Sigmoid colon (tissue), 4 donors: ENCODE measurements around the gene ENKUR.

Experiments used
- CTCF ChIP-seq, 4 experiments: fragments of 450-650 bp in 3 of 4; fragments of 200-600 bp in 1 of 4; IDR thresholded peaks; one replicate each; pipeline ENCODE4 v1.5.1; 2016 to 2019; ENCODE audit warnings: antibody characterized with exemption in 4 of 4, mild to moderate bottlenecking in 3 of 4, moderate library complexity in 2 of 4
- POLR2AphosphoS5 ChIP-seq, 4 donors: sonication (generic); formaldehyde crosslinking; IDR thresholded peaks; one replicate each; pipeline ENCODE4 v1.6.1; 2017; ENCODE audit warnings: antibody characterized with exemption in 4 of 4

DNA sequence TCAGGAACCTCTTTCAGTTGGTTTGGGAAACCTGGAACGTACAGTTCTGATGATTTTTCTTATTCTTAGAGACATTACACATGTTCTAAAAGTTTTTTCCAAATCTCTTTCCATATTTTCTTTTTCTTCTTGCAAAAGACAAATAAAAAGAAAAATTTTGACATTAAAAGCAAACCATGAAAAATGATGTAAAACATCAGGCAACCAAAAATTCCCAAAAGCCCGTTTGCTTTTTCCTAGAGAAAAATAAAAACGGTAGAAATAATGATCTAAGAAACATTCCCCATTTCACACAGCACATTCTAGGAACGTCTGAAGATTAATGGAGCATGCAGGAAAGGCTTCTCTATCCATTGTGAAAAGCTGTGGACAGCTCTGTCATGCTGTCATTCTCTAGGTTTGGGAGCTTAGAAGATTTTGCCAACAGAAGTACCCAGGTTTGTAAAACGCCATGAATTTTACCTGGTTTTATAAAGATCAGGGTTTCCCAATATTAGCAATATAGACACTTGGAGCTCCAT lies 52.4 kb downstream of the ENKUR start:
- no peak for TF ChIP-seq CTCF (IDR thresholded peaks at IDR 0.05)
- peak in 1 of 4 donors; percentile 26 for TF ChIP-seq POLR2AphosphoS5 (IDR thresholded peaks at IDR 0.05)
